A172 (cell line): ENCODE results near the gene NFIA. TPM values are rescaled to one million over a fixed set of nuclear protein-coding genes. Genes with fewer than 3 reads are reported as not detected.

ENCODE experiments used
- DNase-seq: peaks from one replicate; pipeline ENCODE4 v3.0.0-alpha.2; 2015; ENCODE audit warnings: low spot score
- total RNA-seq: library from RNA; depleted of rRNA; stranded (reverse); fragments of >200 nt; shearing (Covaris generic); gene quantifications from 2 replicates; pipeline ENCODE4 v1.2.3, GENCODE V29; 2014

Gene NFIA
- total RNA-seq, 1 experiment from 2014 or later, result 0.22 TPM

DNA sequence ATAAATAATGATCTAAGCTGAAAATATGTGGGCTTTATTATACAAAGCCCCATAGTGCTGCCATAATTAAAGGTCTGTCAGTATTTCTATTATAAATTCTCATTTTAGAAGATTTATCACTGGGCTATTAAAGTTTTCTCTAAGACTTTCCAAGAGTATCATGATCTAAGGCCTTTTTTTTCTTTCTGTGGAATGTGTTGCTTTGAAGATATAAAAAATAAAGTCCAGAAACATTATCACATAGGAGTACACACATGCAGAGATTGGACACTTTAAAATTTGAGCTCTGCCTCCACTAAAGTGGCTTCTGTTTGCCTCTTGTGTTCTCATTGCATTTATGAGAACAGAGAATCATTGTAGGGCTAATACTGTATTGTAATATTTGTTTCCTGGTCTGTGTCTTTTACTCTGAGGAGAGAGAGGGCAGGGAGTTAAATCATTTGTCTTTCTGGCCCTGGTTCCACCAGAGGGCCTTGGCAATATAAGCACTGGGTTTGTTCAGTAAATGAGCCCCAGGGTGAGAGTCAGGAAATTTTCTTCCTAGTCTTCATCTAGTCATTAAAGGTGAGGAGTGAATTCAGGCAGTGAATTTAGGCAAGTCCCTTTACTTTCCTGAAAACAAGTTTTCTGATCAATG, 70.2 kb downstream of the NFIA start:
- DNase-seq, result no peak

DNA sequence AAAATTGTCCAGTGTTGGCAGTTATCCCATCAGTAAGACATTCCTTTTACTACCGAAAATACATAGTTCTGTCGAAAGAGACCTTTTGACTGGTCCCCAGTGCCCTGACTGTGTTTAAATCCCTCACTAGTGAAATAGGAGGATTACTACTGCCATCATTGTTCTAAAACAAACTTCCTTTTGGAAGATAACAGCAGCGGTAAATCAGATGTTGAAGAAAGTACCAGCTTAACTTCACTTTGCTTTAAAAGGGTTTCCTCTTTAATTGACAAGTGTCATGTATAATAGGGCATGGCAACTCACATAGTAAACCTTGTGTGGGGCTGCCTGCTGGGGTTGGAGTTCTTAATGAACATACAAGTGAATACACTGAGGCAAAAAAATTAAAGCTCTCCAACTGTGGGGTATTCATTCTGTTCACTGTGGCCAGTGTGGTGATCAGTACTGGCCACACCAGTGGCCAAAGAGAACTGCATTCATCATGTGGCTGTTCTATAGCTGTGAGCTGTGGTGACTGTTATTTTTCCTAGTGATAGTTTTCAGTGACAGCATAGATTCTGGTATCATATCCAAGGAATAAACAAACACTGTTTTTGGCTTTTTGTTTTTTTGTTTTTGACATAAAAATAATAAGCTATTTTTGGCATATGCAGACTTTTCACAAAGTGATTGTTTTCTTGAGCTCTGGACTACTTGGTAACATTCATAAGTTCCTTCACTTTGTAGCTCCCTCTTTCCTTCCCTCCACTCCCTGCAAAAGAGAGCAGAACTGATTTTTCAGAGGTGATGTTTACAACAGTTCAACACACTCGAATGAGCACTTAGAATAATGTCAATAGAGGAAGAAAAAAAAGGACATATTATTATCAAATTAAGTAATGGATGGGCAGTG, 74.5 kb downstream of the NFIA start:
- no peak for DNase-seq

DNA sequence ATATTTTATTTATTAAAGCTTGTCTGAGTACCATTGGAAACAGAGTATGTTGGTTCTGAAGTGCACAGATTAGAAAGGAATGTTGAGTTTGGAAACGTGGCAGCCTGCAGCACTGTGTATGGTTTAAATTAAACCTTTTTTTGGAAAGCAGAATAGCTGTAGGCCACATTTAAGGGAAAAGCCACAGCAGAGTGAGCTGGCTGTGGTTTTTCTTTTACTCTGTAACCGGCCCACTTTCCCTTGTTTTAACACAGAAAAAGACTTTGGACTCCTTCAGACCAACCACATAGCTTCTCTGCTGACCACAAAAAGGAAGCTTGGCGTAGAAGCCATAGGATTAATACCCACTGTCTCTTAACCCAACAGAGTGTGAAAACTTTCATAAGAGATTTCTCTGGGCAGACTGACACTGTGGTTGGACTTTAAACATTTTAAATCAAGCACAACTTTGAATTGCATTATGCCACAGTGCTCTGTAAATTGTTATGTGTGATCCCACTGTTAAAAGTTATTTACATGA, 75.2 kb downstream of the NFIA start:
- peak; percentile 5 for DNase-seq

DNA sequence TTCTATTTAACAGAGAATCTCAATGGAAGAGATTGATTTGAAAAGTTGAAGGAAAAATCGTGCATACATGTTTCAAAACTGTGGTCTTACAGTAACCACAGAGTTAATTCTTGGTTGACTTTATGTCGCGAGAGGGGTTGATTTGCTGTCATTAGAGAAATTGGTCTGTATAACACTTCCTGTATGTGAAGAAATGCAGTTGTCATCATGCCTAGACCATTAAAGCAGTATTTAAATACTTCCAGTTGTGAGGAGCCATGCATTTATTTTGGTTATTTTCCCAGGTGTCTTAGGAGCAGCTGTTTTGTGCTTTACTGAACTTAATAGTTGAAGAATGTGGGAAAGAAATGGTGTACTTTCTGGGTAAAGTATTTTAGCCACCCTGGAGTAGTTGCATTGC, 76.2 kb downstream of the NFIA start:
- DNase-seq, result no peak

DNA sequence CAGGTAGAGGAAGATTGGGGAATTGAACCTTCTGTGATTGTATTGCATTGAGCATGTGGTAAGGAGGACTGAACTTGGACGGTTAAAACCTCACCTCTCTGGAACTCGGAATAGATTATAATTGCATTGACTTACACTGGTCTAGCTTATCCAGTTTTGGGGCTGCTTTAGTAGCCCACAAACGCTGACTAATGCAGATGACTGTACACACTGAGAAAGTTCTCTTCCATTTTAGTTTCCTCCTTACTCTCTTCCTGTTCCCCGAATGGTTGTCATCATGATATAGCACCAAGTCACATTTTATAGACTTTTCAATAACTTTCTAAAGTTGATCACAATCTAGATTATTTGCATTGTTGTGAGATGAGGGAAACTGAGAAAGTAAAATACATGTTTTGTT, 78.2 kb downstream of the NFIA start:
- DNase-seq, result peak; percentile 11

DNA sequence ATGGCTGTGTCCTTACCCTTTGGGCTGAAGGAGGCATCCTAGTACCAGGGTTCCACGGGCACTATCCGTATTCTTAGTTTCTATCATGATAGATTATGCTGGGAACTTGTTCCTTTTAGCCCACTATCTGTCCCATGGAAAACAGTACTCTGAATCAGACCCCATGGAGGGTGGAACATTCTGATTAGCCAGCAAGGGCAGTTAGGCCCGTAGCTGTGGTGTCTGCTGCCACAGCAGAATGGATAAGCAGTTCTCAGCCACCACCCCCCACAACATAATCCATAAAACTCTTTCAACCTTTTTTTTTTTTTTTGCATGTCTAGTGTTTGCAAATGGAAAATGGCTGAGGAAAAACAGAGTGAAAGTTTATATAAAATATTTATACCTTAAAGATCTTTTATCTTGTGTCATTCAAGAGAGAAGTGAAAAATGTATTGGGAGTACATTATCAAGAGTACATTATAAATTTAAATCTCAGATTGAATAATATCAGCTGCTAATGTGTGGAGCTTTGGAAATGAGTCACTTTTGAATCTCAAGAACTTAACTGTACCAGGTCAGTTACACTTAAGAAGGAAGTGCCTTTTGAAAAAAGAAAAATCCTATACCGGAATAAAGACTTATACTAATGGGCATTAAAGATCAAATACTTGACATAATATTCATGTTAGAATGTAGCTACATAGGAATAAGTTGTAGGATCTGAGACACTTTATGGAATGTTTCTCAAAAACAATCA, 80.3 kb downstream of the NFIA start:
- DNase-seq, result no peak

DNA sequence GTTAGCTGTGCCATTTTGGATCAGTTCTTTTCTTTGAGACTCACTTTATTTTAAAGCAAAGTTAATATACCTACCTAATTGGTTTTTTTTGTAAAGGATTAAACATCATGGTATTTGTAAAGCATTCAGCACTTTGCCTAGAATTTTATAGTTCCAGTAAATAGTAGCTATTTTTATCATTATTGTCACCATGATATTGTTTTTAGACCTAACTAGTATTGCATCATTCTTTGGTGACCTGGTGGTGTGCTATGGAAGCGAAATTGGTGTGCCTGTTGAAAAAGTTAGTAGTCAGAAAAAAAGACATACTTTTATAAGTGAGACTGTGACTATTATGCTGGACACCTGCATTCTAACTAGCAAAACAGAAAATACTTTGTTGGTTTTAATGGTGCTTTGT, 81.0 kb downstream of the NFIA start:
- DNase-seq, result no peak

DNA sequence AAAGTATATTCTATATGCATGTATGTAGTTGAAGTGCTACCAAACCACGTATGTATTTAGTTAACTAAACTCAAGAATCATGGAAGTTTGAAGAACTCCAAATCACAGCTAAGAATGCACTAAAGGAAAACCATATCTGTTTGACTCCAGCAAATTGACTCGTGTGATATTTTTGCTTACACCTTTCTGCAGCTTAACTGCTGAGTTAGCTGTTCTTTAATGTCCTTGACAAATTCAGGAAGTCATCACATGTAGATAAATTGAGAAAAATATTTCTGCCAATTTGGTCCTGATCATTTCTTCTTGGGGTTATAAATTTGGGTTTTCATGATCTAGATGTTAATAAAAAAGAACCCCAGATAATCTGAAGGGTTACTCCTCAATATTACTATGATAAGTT, 83.0 kb downstream of the NFIA start:
- no peak for DNase-seq

DNA sequence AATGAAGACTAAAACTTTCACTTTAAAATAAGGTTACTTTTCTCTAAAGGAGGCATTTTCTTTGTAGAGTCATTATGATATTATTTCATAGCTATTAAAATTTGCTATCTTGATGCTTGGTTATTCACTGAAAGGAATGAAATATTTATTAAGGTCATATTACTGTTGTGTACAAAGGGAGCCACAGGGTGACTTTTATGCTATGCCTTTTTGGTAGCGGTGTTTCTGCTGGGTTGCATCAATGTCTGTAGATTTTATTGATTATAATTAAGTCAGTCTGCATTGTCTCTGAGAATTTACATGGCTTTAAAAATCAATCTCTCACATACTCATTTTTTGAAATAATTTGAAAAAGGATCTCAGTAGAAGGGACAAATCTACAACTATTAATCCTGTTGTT, 84.9 kb downstream of the NFIA start:
- DNase-seq, result no peak

DNA sequence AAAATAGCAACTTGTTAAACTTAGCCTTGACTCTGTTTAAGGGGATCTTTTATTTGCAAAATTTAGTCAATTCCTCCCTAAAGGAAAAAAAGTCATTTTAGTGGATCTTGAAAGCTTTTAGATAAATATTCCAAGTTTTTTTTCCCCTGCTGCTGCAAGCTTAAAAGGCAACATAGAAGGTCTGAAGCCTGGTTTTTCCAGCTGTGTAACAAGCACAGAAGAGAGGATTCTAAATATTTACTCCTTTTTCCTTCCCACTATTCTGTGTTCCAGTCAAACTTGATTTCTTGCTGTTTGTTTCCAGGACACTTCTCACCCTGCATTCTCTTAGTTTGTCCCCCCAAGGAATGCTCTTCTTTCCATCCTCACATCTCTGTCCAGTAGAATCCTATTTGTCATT, 86.7 kb downstream of the NFIA start:
- no peak for DNase-seq

DNA sequence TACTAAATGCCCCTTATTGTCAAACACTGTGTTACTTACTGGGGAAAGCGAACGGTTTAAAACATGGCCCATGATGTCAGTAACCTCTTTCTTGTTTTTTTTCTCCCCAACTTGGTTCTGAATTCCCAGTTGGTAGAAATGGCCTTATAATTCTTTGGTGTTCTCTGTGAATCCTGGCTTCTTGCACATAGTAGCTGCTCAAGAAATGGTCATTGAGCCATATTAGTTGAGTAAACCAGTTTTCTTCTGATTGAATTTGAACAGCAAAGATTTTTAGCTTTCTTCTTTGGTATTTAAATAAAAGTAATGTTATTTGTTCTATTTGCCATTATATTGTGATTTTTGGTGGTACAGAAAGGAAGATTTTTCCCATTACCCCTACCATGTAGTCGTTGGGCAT, 87.3 kb downstream of the NFIA start:
- DNase-seq, result no peak

DNA sequence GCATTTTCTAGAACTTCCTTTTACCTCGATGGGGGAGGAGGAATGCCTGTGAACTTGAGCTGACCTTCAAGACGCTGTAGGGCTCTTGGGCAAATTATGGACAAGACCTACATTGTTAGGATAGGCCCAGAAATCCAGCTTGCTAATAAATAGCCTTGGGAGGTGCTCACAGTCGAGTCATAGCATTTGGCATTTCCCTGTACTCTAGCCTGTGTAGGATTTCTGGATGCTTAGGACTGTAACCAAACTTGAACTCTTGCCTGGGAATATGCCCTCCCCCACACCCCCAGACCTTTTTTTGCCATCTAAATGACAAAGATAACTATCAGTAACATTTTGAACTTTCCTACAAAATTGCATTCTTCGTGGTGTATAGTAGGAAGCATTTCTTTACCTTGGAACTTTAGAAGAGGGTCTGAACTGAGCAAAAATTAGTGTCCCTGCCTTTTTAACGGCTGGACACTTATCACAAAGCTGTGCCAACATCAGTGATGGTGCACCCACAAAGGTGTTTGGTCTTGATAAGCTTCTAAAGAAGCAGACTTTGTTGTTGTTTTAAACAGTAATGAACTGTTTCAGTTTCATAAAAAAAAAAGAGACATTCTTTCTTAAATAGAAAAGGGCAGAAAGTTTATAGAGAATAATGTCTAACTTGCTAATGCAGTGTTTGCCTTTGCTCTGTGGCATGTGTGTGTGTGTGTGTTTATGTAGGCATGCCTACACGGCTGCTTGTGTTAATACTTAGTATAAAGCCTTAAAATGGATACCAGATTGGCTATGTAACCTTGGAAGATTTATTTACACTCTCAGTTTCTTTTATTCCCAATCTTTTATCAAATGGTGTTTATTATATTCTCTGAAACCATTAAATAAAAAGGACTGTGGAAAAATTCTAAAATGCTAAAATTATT, 88.2 kb downstream of the NFIA start:
- no peak for DNase-seq

DNA sequence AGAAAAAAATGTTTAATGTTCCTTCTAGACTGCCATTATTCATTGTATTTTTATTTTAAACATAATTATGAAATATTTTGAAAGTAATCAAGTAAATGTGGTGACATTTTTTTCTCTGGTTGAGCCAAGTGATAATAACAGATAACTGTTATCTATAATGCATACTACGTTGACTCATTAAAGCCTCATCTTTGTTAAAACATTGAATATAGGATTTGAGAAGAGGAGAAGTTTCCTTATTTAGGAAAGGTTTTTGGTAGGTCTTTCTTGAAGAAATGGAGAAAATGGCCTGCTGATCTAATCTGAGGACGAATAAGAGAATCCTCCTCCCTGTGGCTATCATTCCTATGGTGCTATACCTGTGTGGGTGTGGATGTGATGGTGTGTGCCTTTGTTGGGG, 89.0 kb downstream of the NFIA start:
- no peak for DNase-seq

DNA sequence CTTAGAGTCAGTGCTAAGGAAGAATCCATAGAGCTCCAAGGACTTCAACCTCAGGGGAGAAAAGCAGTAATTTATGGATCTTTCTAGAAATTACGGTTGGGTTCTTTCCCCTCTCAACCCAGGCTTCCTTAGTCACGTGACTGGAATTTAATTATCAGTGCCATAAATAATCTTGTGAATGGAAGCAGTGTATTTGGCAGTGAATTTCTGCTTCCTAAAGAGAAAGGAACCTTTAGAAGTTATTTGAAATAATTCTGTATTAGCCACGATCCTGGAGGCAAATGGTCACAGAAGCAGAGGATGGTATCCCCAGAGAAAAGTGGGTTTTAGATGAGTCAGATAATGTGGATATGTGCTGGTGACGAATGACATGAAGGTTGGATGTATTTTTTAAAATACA, 89.6 kb downstream of the NFIA start:
- DNase-seq, result no peak

DNA sequence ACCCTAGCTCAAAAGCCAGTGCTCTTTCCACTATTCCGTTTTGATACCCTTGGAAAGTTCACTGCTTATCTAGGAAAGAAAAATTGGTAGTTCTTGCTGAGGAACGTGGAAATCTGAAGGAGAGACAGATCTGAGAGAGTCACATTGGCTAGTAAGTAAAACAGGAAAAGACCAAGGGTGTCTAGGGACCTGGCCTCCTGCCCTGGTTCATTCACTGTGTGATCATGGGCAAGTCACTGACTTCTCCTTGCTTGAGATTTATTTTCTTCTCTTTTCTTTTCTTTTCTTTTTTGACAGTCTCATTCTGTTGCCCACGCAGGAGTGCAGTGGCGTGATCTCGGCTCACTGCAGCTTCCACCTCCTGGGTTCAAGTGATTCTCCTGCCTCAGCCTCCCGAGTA, 90.8 kb downstream of the NFIA start:
- no peak for DNase-seq

DNA sequence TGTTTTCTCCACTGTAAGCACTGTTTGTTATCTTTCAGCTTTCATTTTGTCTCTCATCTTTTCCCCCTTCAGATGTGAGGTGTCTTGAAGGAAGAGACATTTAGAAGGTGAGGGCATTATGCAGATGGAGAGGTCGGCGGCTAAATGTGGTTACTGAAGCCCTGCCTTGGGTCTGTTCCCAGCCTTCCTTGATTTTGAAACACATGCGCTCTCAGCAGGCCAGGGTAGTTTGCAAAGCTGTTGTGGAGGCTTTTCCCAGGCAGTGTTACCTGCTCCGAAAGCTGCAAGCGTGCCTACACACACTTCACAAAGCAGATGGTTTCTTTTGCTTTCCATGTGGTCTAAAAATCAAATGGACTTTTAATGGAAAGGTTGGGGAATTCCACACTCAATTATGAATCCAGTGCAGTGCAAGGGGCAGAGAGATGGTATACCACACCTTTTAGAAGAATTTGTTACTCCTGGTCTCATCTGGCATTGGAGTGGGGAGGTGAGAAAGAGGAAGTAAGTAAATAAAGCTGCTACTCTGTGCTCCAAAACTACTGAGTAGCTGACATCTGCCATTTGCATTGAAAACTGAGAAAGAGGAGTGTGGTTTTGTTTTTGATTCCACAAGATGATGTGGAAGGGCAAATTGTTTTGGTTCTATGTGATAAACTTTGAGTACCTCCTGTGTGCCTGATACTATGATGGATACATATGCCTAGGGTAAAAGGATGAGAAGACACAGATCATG, 91.9 kb downstream of the NFIA start:
- DNase-seq, result no peak

DNA sequence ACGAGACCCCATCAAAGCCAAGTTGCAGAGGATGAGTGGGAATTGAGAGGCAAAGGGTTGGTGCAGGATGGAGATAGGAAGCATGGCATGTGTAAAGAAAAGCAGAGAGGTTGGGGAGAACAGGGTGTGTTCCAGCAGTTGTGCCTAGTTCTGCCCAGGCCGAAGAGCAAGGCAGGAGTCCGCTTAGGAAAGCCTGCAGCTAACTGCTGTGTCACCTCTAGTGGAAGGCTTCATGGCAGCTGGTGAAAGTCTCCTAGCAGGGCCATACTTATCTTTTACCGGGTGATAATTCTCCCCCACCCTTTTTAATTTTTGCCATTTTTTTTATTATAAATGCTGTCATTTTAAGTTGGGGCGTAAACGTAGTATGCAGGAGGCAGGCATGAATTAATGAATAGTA, 93.6 kb downstream of the NFIA start:
- DNase-seq, result no peak

DNA sequence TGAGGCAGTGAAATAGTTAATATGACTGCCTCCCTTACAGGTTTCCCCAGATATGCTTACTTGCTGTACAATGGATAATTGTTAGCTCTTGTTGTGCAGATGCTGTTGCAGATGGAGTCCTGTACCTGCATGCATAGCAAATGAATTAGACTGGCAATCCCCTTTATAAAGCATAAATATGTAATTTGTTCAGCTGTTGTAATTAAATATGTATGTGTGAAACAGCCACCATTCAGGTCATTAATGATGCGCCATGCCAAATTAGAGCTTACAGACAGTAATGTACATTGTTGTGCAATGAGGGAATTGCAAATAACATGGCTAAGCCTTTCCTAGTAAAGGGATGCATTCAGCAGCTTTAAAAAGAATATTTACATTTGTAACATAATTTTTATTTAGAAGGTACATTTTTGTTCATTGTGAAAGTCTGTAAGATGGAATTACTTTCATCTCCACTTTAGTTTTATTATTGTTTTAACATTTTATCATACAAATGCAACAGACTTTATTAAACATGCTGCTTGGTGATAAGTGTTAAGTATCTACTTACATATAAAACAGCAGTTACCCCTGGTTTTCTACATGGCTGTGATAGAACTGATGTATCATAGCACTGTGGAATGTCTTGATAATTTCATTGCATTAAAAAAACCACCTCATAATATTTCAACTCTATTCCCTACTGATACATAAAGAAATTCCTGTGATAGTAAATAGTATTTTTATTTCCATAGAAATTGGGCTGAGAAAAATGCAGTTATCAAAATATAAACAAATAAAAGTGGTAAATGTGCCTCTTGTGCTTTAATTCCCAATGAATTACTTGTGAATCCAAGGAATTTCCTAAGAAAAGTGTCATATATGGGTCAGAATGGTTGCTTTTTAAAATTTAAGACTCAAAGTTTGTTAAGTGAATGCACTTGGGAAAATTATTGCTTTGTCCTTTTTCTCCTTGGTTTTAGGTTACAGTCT, 99.0 kb downstream of the NFIA start:
- DNase-seq, result no peak

DNA sequence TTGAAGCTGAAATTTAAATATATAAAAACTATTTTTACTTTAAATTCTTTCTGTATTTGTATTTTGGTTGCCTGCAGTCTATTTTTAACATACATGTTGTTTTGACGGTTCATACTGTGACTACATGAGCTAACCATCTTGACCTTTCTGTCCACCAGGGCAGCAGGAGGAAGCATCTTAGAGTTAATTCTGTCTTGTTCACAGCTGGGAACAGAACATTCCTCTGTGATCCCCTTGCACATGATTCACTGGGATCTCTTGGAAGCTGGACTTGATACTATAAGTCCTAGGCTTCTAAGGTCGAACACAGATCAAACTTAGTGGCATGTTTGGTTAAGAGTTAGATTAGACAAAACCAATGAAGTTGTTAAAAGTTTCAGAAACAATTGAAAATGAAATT, 99.7 kb downstream of the NFIA start:
- DNase-seq, result no peak

DNA sequence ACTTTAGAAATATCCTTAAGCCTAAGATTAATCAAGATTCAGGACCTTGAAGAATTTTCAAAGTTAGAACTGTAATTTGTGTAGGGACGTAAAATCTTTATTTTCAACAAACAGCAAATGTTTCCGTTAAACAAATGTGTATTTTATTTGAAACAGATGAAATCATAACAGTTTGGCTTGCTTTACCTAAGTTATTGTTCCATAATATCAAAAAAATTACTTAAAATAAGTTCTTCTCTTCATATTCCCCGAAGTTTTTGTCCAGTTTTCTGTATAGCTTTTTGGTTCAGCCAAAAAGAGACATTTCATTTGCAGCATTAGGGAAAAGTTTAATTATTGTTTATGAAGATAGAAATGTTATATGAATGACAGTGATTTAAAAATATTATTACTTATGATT, 100.1 kb downstream of the NFIA start:
- DNase-seq, result no peak
